IMR-90 (cell line): ENCODE data around the gene GORASP1.

Experiments used
- BHLHE40 ChIP-seq: fragments of 150-350 bp; IDR thresholded peaks from 2 replicates; pipeline ENCODE4 v1.6.1; 2016; ENCODE audit warnings: mild to moderate bottlenecking, low read depth, low read length
- CEBPB ChIP-seq: IDR thresholded peaks from 2 replicates; pipeline ENCODE4 v1.6.1; 2012; ENCODE audit warnings: low read depth, low read length, improper control_type of control experiment
- MAFK ChIP-seq: IDR thresholded peaks from 2 replicates; pipeline ENCODE4 v1.6.1; 2012; ENCODE audit warnings: low read depth, low read length, improper control_type of control experiment
- MXI1 ChIP-seq: IDR thresholded peaks from 2 replicates; pipeline ENCODE4 v1.6.1; 2012; ENCODE audit warnings: low read depth, mild to moderate bottlenecking, low read length, moderate library complexity, borderline replicate concordance
- NFE2L2 ChIP-seq: fragments of 150-350 bp; IDR thresholded peaks from 2 replicates; pipeline ENCODE4 v1.6.1; 2016; ENCODE audit warnings: low read depth, mild to moderate bottlenecking, low read length
- POLR2A ChIP-seq: IDR thresholded peaks from 2 replicates; pipeline ENCODE4 v1.6.1; 2012; ENCODE audit warnings: mild to moderate bottlenecking, low read depth, low read length
- RAD21 ChIP-seq: IDR thresholded peaks from 2 replicates; pipeline ENCODE4 v1.6.1; 2012; ENCODE audit warnings: low read length, improper control_type of control experiment
- TF ChIP-seq, protein P1 (sequence below): conservative IDR thresholded peaks from 2 replicates; pipeline ENCODE4 v1.5.1; 2012; ENCODE audit warnings: mild to moderate bottlenecking, low read depth, low read length, improper control_type of control experiment
- TF ChIP-seq, protein P2 (sequence below): fragments of 150-350 bp; IDR thresholded peaks from 2 replicates; pipeline ENCODE4 v1.6.1; 2017; ENCODE audit warnings: mild to moderate bottlenecking, antibody characterized with exemption, low read length, low read depth
- TF ChIP-seq, protein P3 (sequence below): fragments of 150-350 bp; IDR thresholded peaks from 2 replicates; pipeline ENCODE4 v1.6.1; 2016; ENCODE audit warnings: low read depth, mild to moderate bottlenecking, low read length, moderate library complexity, borderline replicate concordance

DNA sequence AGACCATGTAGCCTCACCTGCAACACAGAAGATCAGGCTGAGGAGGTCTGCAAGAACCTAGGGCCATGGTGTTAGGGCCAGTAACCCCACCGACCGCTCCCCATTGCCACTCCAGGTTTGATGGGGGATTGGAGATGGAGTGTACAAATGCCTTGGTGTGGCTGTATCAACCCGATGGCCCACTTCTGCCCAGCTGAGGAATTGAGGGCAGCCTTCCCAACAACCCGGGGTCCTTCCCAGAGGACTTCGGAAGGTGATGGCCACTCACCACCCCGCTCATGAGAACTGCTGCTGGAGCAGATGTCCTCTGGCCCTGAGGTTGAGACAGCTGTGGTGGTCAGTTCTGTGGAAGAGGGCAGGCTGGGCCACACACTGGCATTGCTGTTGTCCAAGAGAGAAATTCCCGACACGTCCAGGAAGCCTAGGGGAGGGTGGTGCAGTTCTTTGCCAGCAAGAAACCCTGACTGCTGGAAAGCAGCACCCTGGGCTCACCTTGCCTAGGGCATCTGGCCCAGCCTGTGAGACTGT lies 8.9 kb downstream of the GORASP1 start:
- TF ChIP-seq, protein P1, sequence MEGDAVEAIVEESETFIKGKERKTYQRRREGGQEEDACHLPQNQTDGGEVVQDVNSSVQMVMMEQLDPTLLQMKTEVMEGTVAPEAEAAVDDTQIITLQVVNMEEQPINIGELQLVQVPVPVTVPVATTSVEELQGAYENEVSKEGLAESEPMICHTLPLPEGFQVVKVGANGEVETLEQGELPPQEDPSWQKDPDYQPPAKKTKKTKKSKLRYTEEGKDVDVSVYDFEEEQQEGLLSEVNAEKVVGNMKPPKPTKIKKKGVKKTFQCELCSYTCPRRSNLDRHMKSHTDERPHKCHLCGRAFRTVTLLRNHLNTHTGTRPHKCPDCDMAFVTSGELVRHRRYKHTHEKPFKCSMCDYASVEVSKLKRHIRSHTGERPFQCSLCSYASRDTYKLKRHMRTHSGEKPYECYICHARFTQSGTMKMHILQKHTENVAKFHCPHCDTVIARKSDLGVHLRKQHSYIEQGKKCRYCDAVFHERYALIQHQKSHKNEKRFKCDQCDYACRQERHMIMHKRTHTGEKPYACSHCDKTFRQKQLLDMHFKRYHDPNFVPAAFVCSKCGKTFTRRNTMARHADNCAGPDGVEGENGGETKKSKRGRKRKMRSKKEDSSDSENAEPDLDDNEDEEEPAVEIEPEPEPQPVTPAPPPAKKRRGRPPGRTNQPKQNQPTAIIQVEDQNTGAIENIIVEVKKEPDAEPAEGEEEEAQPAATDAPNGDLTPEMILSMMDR, result no peak
- TF ChIP-seq NFE2L2, result no peak
- TF ChIP-seq POLR2A, result no peak
- no peak for TF ChIP-seq RAD21
- TF ChIP-seq, protein P2, sequence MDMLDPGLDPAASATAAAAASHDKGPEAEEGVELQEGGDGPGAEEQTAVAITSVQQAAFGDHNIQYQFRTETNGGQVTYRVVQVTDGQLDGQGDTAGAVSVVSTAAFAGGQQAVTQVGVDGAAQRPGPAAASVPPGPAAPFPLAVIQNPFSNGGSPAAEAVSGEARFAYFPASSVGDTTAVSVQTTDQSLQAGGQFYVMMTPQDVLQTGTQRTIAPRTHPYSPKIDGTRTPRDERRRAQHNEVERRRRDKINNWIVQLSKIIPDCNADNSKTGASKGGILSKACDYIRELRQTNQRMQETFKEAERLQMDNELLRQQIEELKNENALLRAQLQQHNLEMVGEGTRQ, result no peak
- TF ChIP-seq, protein P3, sequence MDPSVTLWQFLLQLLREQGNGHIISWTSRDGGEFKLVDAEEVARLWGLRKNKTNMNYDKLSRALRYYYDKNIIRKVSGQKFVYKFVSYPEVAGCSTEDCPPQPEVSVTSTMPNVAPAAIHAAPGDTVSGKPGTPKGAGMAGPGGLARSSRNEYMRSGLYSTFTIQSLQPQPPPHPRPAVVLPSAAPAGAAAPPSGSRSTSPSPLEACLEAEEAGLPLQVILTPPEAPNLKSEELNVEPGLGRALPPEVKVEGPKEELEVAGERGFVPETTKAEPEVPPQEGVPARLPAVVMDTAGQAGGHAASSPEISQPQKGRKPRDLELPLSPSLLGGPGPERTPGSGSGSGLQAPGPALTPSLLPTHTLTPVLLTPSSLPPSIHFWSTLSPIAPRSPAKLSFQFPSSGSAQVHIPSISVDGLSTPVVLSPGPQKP, result no peak
- no peak for TF ChIP-seq MAFK
- TF ChIP-seq BHLHE40, result no peak
- no peak for TF ChIP-seq CEBPB
- TF ChIP-seq MXI1, result no peak
